ENCODE measurements around the gene TMEM221. TPM values are rescaled to one million over a fixed set of nuclear protein-coding genes. Genes with fewer than 3 reads are reported as not detected.

TMEM221 gene
- total RNA-seq, 1 experiment from 2014 or later = 0.39 TPM

DNA sequence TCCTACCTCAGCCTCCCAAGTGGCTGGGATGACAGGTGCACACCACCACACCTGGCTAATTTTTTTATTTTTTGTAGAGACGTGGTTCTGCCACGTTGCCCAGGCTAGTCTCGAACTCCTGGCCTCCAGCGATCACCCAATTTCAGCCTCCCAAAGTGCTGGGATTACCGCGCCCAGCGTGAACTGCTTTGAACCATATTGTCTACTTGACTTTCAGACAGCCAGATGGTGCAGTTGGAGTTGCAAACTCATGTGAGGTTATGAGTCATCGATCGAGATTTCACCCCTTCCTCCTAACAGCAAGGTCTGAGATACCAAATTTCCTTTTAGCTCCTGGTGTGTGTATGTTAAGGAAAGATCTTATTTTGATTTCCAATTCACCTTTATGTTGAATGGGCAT, 24.6 kb upstream of the TMEM221 start:
- H3K4me1 ChIP-seq (ENCODE audit: control insufficient read depth, insufficient read depth, low read length) = peaks cover 13% of the 10 kb centered on the region
- intact Hi-C loops (cut with micrococcal nuclease; ENCODE audit: unreplicated experiment) (no loop called here), in situ Hi-C loops (cut with HindIII; ENCODE audit: low pct_unique_long_range_greater_than_20kb, low sequenced_read_pairs) (no loop called here)
- CTCF ChIA-PET = no interaction called here
- H3K27me3 ChIP-seq (ENCODE audit: control insufficient read depth, insufficient read depth, low read length) = no peaks in the 10 kb centered on the region
- DNase-seq (ENCODE audit: low read depth, low spot score) (no peak), ATAC-seq (no peak)
- no peak overlapping the region for H3K27ac ChIP-seq (ENCODE audit: low read length)
- TF ChIP-seq CTCF (IDR thresholded peaks at IDR 0.05) (no peak), SIN3A (IDR thresholded peaks at IDR 0.05; ENCODE audit: borderline replicate concordance, insufficient read depth, low read depth, low read length) (no peak), TCF7L2 (IDR thresholded peaks at IDR 0.05; ENCODE audit: low read depth, low read length) (no peak), POLR2AphosphoS5 (IDR thresholded peaks at IDR 0.05; ENCODE audit: low read depth, low read length) (no peak), REST (IDR thresholded peaks at IDR 0.05; ENCODE audit: insufficient read depth in 1 of 2, low read depth in 2 of 2, low read length in 1 of 2) (no peak)
- POLR2A ChIA-PET = no interaction called here
- H3K36me3 ChIP-seq (ENCODE audit: control insufficient read depth, insufficient read depth, low read length) = no peaks in the 10 kb centered on the region
- BruUV-seq (replicated peaks) = no TSS peak
- no peaks in the 10 kb centered on the region for H3K9me3 ChIP-seq (ENCODE audit: control insufficient read depth, insufficient read depth, low read depth, low read length)
- H3K4me3 ChIP-seq (ENCODE audit: low read depth in 2 of 2, low read length in 2 of 2) = no peak overlapping the region

- TF ChIP-seq TCF7L2 (IDR thresholded peaks at IDR 0.05; ENCODE audit: low read depth, low read length) (no peak), REST (IDR thresholded peaks at IDR 0.05; ENCODE audit: insufficient read depth in 1 of 2, low read depth in 2 of 2, low read length in 1 of 2) (no peak), CTCF (IDR thresholded peaks at IDR 0.05) (no peak), SIN3A (IDR thresholded peaks at IDR 0.05; ENCODE audit: borderline replicate concordance, insufficient read depth, low read depth, low read length) (no peak), POLR2AphosphoS5 (IDR thresholded peaks at IDR 0.05; ENCODE audit: low read depth, low read length) (no peak)
- ChIA-PET POLR2A (interaction anchor here (0.6 kb wide), 2 partner anchors 226 to 372 kb away, joined by 3 to 10 read pairs; partner anchors contain the start of gene NR2F6), CTCF (no interaction called here)
- Histone ChIP-seq H3K4me3 (ENCODE audit: low read depth in 2 of 2, low read length in 2 of 2) (peak overlapping the region; percentile 58 to 77; a peak in 3 of 4 replicates), H3K36me3 (ENCODE audit: control insufficient read depth, insufficient read depth, low read length) (no peaks in the 10 kb centered on the region), H3K27me3 (ENCODE audit: control insufficient read depth, insufficient read depth, low read length) (no peaks in the 10 kb centered on the region), H3K4me1 (ENCODE audit: control insufficient read depth, insufficient read depth, low read length) (peaks cover 13% of the 10 kb centered on the region), H3K9me3 (ENCODE audit: control insufficient read depth, insufficient read depth, low read depth, low read length) (no peaks in the 10 kb centered on the region), H3K27ac (ENCODE audit: low read length) (no peak overlapping the region)
- DNase-seq (ENCODE audit: low read depth, low spot score) (no peak), ATAC-seq (no peak)
- intact Hi-C loops (cut with micrococcal nuclease; ENCODE audit: unreplicated experiment) (no loop called here), in situ Hi-C loops (cut with HindIII; ENCODE audit: low pct_unique_long_range_greater_than_20kb, low sequenced_read_pairs) (no loop called here)
- no TSS peak for BruUV-seq (replicated peaks)
These were observed 23.1 kb upstream of the TMEM221 start for GRCh38 chr19:17471410-17472125.
